ENCODE data around the gene TIGD7.
"Not testable (repeated sequence)": the region's sequence is repeated elsewhere in the genome, so short reads cannot be mapped to it uniquely, and the experiment has no call there.

Gene TIGD7

GRCh38 chr16:3282103-3282729 is 23.0 kb downstream of the TIGD7 start:
- DNase-seq (ENCODE audit: low read depth): no peak

- no peak for DNase-seq (ENCODE audit: low read depth)
Observed at GRCh38 chr16:3281222-3281820, 23.9 kb downstream of the TIGD7 start.

GRCh38 chr16:3276679-3277078 is 28.6 kb downstream of the TIGD7 start:
- DNase-seq (ENCODE audit: low read depth): no peak

GRCh38 chr16:3274947-3275346 is 30.3 kb downstream of the TIGD7 start:
- DNase-seq (ENCODE audit: low read depth): no peak

- no peak for DNase-seq (ENCODE audit: low read depth)
Observed at GRCh38 chr16:3274490-3274889, 30.7 kb downstream of the TIGD7 start.

- DNase-seq (ENCODE audit: low read depth): not testable (repeated sequence)
Observed at GRCh38 chr16:3271281-3271680, 33.9 kb downstream of the TIGD7 start.

- not testable (repeated sequence) for DNase-seq (ENCODE audit: low read depth)
Observed at GRCh38 chr16:3270718-3271117, 34.5 kb downstream of the TIGD7 start.

GRCh38 chr16:3268294-3268693 is 36.9 kb downstream of the TIGD7 start:
- DNase-seq (ENCODE audit: low read depth): no peak

- no peak for DNase-seq (ENCODE audit: low read depth)
Observed at GRCh38 chr16:3266873-3267537, 38.2 kb downstream of the TIGD7 start.

GRCh38 chr16:3264137-3265036 is 40.8 kb downstream of the TIGD7 start:
- DNase-seq (ENCODE audit: low read depth): peak; percentile 97

GRCh38 chr16:3262517-3262916 is 42.7 kb downstream of the TIGD7 start:
- no peak for DNase-seq (ENCODE audit: low read depth)

GRCh38 chr16:3259836-3260235 is 45.4 kb downstream of the TIGD7 start:
- DNase-seq (ENCODE audit: low read depth): no peak

- no peak for DNase-seq (ENCODE audit: low read depth)
Observed at GRCh38 chr16:3256866-3257465, 48.3 kb downstream of the TIGD7 start.

- DNase-seq (ENCODE audit: low read depth): no peak
Observed at GRCh38 chr16:3256146-3256865, 48.9 kb downstream of the TIGD7 start, which contains the start of gene MEFV. TSS of gene MEFV (minus strand) at chr16:3256633. CDS start at chr16:3256587, 46 bp downstream.

GRCh38 chr16:3254309-3254708 is 50.9 kb downstream of the TIGD7 start:
- no peak for DNase-seq (ENCODE audit: low read depth)

GRCh38 chr16:3252967-3253366 is 52.3 kb downstream of the TIGD7 start:
- DNase-seq (ENCODE audit: low read depth): no peak

- DNase-seq (ENCODE audit: low read depth): no peak
Observed at GRCh38 chr16:3249451-3249850, 55.8 kb downstream of the TIGD7 start.

- no peak for DNase-seq (ENCODE audit: low read depth)
Observed at GRCh38 chr16:3249020-3249419, 56.2 kb downstream of the TIGD7 start.

All from activated T-cell treated with anti-CD3 and anti-CD28 coated beads for 1 hour (primary cell).